HepG2 (cell line): ENCODE measurements around the gene CPN1. TPM values are rescaled to one million over a fixed set of nuclear protein-coding genes. Genes with fewer than 3 reads are reported as not detected.

ENCODE experiments used
- BORCS8-MEF2B ChIP-seq: sonication (generic); formaldehyde crosslinking; IDR thresholded peaks from 2 replicates; pipeline ENCODE4 v1.8.0; 2022; ENCODE audit warnings: mild to moderate bottlenecking, missing genetic modification reagents
- CREM ChIP-seq, 2 experiments: sonication (generic) in 1 of 2; formaldehyde crosslinking in 1 of 2; IDR thresholded peaks; 2 replicates each; pipeline versions ENCODE4 v1.4.0 to v1.6.1; 2016 to 2020; ENCODE audit warnings: antibody characterized with exemption in 1 of 2, mild to moderate bottlenecking in 1 of 2, missing genetic modification reagents in 1 of 2
- ELF3 ChIP-seq: IDR thresholded peaks from 2 replicates; pipeline ENCODE4 v1.6.1; 2016; ENCODE audit warnings: missing genetic modification reagents, missing compliant biosample characterization
- GABPA ChIP-seq, 2 experiments: IDR thresholded peaks; 2 replicates each; pipeline ENCODE4 v1.6.1; 2011 to 2016; ENCODE audit warnings: low read depth in 2 of 2, low read length in 1 of 2, missing biosample characterization in 1 of 2, missing genetic modification characterization in 1 of 2
- HNRNPH1 ChIP-seq: fragments of 200-400 bp; formaldehyde crosslinking; optimal IDR thresholded peaks from 2 replicates; pipeline ENCODE3; 2017; ENCODE audit warnings: mild to moderate bottlenecking, low read depth, low read length
- HOXA3 ChIP-seq: sonication (generic); formaldehyde crosslinking; IDR thresholded peaks from 2 replicates; pipeline ENCODE4 v1.5.0; 2020; ENCODE audit warnings: missing genetic modification reagents
- KDM1A ChIP-seq: IDR thresholded peaks from 2 replicates; pipeline ENCODE4 v1.6.1; 2016; ENCODE audit warnings: missing compliant biosample characterization
- PHF8 ChIP-seq: sonication (generic); formaldehyde crosslinking; IDR thresholded peaks from 2 replicates; pipeline ENCODE4 v1.5.0; 2020; ENCODE audit warnings: missing genetic modification reagents
- SPEN ChIP-seq: sonication (generic); formaldehyde crosslinking; IDR thresholded peaks from 2 replicates; pipeline ENCODE4 v1.5.1; 2020; ENCODE audit warnings: low read depth, mild to moderate bottlenecking, missing genetic modification reagents
- TEAD3 ChIP-seq: optimal IDR thresholded peaks from 2 replicates; pipeline ENCODE3; 2016; ENCODE audit warnings: borderline replicate concordance
- U2AF2 ChIP-seq: fragments of 200-400 bp; formaldehyde crosslinking; IDR thresholded peaks from 2 replicates; pipeline ENCODE4 v1.6.1; 2017; ENCODE audit warnings: low read depth, mild to moderate bottlenecking, low read length
- XRCC5 ChIP-seq: fragments of 200-400 bp; formaldehyde crosslinking; optimal IDR thresholded peaks from 2 replicates; pipeline ENCODE3; 2017; ENCODE audit warnings: mild to moderate bottlenecking, low read length
- ZFY ChIP-seq: sonication (generic); formaldehyde crosslinking; IDR thresholded peaks from 2 replicates; pipeline ENCODE4 v1.4.0; 2020; ENCODE audit warnings: missing genetic modification reagents
- ZIK1 ChIP-seq: sonication (generic); formaldehyde crosslinking; IDR thresholded peaks from 2 replicates; pipeline ENCODE4 v1.5.0; 2020; ENCODE audit warnings: mild to moderate bottlenecking, low read depth, missing genetic modification reagents, borderline replicate concordance
- ZNF263 ChIP-seq: sonication (generic); formaldehyde crosslinking; IDR thresholded peaks from 2 replicates; pipeline ENCODE4 v1.4.0; 2020; ENCODE audit warnings: missing genetic modification reagents
- ZNF598 ChIP-seq: sonication (generic); formaldehyde crosslinking; IDR thresholded peaks from 2 replicates; pipeline ENCODE4 v1.5.1; 2020; ENCODE audit warnings: mild to moderate bottlenecking, missing genetic modification reagents, borderline replicate concordance
- polyA plus RNA-seq, 8 experiments: library from polyadenylated mRNA; depleted of rRNA in 3 of 8; stranded (reverse) in 7 of 8; unstranded in 1 of 8; fragments of >200 nt; fragmentation: Illumina TruSeq in 4 of 8; extraction: Trizol in 4 of 8; gene quantifications; 2 replicates each; pipeline versions ENCODE4 v1.2.1 to v1.2.3, GENCODE V29; 2011 to 2016; ENCODE audit warnings: low read depth in 4 of 8, missing spikeins in 1 of 8, mixed read lengths in 1 of 8; ENCODE audit not compliant: insufficient read depth in 1 of 8
- total RNA-seq, 5 experiments: library from RNA; depleted of rRNA; stranded (reverse); fragments of >200 nt; fragmentation: Illumina TruSeq; extraction: Trizol; gene quantifications; 2 replicates each; pipeline ENCODE4 v1.2.3, GENCODE V29; 2016; ENCODE audit warnings: low read depth in 1 of 5
- TF ChIP-seq, protein P1 (sequence below): sonication (generic); formaldehyde crosslinking; IDR thresholded peaks from 2 replicates; pipeline ENCODE4 v1.8.0; 2022; ENCODE audit warnings: mild to moderate bottlenecking, missing genetic modification reagents, borderline replicate concordance
- TF ChIP-seq, protein P2 (sequence below): sonication (generic); formaldehyde crosslinking; IDR thresholded peaks from 2 replicates; pipeline ENCODE4 v1.9.0; 2022; ENCODE audit warnings: low read depth, missing genetic modification reagents
- TF ChIP-seq, protein P3 (sequence below): sonication (generic); formaldehyde crosslinking; IDR thresholded peaks from 2 replicates; pipeline ENCODE4 v1.4.0; 2020; ENCODE audit warnings: missing genetic modification reagents
- TF ChIP-seq, protein P4 (sequence below): sonication (generic); formaldehyde crosslinking; IDR thresholded peaks from 2 replicates; pipeline ENCODE4 v1.4.0; 2020; ENCODE audit warnings: missing genetic modification reagents

Gene CPN1
- total and polyA plus RNA-seq, 2 of the 13 experiments (the other 11 are each of a cell fraction or from before 2014, with no cell fraction given) = 17.3 to 35.1 TPM

DNA sequence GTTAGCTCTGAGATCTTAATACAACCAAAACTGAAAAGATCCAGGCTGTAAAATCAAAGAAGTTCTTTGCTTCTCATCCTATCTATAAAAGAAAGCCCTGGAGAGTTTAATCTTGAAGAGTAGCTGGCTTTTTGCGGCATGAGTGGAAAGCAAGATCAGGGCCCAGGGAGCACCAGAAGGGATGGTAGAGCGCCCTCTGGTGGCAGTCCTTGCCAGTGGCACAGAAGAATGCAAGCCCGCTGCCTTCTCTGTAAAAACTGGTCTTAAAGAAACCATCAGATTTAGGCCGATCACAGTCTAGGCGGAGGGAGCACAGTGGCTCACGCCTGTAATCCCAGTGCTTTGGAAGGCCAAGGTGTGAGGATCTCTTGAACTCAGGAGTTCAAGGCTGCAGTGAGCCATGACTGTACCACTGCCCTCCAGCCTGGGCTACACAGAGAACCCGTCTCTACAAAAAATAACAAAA lies 35.6 kb downstream of the CPN1 start (continued):
- TF ChIP-seq, protein P1, sequence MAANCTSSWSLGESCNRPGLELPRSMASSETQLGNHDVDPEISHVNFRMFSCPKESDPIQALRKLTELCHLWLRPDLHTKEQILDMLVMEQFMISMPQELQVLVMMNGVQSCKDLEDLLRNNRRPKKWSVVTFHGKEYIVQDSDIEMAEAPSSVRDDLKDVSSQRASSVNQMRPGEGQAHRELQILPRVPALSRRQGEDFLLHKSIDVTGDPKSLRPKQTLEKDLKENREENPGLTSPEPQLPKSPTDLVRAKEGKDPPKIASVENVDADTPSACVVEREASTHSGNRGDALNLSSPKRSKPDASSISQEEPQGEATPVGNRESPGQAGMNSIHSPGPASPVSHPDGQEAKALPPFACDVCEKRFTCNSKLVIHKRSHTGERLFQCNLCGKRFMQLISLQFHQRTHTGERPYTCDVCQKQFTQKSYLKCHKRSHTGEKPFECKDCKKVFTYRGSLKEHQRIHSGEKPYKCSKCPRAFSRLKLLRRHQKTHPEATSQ (CRISPR knock-in tag) = no peak
- peak; percentile 76 for TF ChIP-seq ZNF263 (CRISPR knock-in tag)
- TF ChIP-seq HNRNPH1 = no peak
- TF ChIP-seq CREM (IDR thresholded peaks at IDR 0.05) = no peak
- TF ChIP-seq CREM (CRISPR knock-in tag; IDR thresholded peaks at IDR 0.05) = no peak
- TF ChIP-seq ZNF598 (CRISPR knock-in tag) = peak; percentile 50; the same call in 1 of the 2 replicates
- no peak for TF ChIP-seq KDM1A (CRISPR knock-in tag)
- TF ChIP-seq SPEN = no peak
- TF ChIP-seq, protein P2, sequence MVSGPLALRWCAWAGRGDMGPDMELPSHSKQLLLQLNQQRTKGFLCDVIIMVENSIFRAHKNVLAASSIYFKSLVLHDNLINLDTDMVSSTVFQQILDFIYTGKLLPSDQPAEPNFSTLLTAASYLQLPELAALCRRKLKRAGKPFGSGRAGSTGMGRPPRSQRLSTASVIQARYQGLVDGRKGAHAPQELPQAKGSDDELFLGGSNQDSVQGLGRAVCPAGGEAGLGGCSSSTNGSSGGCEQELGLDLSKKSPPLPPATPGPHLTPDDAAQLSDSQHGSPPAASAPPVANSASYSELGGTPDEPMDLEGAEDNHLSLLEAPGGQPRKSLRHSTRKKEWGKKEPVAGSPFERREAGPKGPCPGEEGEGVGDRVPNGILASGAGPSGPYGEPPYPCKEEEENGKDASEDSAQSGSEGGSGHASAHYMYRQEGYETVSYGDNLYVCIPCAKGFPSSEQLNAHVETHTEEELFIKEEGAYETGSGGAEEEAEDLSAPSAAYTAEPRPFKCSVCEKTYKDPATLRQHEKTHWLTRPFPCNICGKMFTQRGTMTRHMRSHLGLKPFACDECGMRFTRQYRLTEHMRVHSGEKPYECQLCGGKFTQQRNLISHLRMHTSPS (CRISPR knock-in tag) = no peak
- TF ChIP-seq, protein P3, sequence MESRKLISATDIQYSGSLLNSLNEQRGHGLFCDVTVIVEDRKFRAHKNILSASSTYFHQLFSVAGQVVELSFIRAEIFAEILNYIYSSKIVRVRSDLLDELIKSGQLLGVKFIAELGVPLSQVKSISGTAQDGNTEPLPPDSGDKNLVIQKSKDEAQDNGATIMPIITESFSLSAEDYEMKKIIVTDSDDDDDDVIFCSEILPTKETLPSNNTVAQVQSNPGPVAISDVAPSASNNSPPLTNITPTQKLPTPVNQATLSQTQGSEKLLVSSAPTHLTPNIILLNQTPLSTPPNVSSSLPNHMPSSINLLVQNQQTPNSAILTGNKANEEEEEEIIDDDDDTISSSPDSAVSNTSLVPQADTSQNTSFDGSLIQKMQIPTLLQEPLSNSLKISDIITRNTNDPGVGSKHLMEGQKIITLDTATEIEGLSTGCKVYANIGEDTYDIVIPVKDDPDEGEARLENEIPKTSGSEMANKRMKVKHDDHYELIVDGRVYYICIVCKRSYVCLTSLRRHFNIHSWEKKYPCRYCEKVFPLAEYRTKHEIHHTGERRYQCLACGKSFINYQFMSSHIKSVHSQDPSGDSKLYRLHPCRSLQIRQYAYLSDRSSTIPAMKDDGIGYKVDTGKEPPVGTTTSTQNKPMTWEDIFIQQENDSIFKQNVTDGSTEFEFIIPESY (CRISPR knock-in tag) = peak; percentile 61
- peak; percentile 50 for TF ChIP-seq XRCC5
- TF ChIP-seq TEAD3 (CRISPR knock-in tag) = peak; percentile 65
- no peak for TF ChIP-seq BORCS8-MEF2B (CRISPR knock-in tag)
- TF ChIP-seq PHF8 (CRISPR knock-in tag) = no peak
- no peak for TF ChIP-seq ZIK1 (CRISPR knock-in tag)
- 0 out of 2 replicates have a peak, but pooled peaks have one; percentile 15 for TF ChIP-seq ZFY (CRISPR knock-in tag)
- peak; percentile 23; the same call in 1 of the 2 replicates for TF ChIP-seq HOXA3
- TF ChIP-seq, protein P4, sequence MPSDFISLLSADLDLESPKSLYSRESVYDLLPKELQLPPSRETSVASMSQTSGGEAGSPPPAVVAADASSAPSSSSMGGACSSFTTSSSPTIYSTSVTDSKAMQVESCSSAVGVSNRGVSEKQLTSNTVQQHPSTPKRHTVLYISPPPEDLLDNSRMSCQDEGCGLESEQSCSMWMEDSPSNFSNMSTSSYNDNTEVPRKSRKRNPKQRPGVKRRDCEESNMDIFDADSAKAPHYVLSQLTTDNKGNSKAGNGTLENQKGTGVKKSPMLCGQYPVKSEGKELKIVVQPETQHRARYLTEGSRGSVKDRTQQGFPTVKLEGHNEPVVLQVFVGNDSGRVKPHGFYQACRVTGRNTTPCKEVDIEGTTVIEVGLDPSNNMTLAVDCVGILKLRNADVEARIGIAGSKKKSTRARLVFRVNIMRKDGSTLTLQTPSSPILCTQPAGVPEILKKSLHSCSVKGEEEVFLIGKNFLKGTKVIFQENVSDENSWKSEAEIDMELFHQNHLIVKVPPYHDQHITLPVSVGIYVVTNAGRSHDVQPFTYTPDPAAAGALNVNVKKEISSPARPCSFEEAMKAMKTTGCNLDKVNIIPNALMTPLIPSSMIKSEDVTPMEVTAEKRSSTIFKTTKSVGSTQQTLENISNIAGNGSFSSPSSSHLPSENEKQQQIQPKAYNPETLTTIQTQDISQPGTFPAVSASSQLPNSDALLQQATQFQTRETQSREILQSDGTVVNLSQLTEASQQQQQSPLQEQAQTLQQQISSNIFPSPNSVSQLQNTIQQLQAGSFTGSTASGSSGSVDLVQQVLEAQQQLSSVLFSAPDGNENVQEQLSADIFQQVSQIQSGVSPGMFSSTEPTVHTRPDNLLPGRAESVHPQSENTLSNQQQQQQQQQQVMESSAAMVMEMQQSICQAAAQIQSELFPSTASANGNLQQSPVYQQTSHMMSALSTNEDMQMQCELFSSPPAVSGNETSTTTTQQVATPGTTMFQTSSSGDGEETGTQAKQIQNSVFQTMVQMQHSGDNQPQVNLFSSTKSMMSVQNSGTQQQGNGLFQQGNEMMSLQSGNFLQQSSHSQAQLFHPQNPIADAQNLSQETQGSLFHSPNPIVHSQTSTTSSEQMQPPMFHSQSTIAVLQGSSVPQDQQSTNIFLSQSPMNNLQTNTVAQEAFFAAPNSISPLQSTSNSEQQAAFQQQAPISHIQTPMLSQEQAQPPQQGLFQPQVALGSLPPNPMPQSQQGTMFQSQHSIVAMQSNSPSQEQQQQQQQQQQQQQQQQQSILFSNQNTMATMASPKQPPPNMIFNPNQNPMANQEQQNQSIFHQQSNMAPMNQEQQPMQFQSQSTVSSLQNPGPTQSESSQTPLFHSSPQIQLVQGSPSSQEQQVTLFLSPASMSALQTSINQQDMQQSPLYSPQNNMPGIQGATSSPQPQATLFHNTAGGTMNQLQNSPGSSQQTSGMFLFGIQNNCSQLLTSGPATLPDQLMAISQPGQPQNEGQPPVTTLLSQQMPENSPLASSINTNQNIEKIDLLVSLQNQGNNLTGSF (CRISPR knock-in tag) = no peak
- peak; percentile 41; the same call in 1 of the 2 replicates for TF ChIP-seq ELF3
- no peak for TF ChIP-seq GABPA (IDR thresholded peaks at IDR 0.05; ENCODE audit: low read depth, low read length)
- TF ChIP-seq GABPA (CRISPR knock-in tag; IDR thresholded peaks at IDR 0.05; ENCODE audit: low read depth) = no peak
- TF ChIP-seq U2AF2 = no peak
